H9 (cell line): ENCODE data around the gene AKT1S1. TPM values are rescaled to one million over a fixed set of nuclear protein-coding genes. Genes with fewer than 3 reads are reported as not detected.

Experiments used
- DNase-seq: peaks from one replicate; pipeline ENCODE4 v3.0.0-alpha.2; 2017
- H2AFZ ChIP-seq: one replicate; pipeline ENCODE4 v1.6.1; 2013; ENCODE audit warnings: mild to moderate bottlenecking, low read length, control low read depth, moderate library complexity
- H2AK5ac ChIP-seq: 2 replicates; pipeline ENCODE4 v1.6.1; 2013; ENCODE audit warnings: low read length, control low read depth, mixed read lengths; ENCODE audit not compliant: insufficient read length
- H2BK120ac ChIP-seq: one replicate; pipeline ENCODE4 v1.6.1; 2013; ENCODE audit warnings: low read depth, mild to moderate bottlenecking, low read length, control low read depth, inconsistent platforms; ENCODE audit not compliant: poor library complexity, severe bottlenecking
- H2BK12ac ChIP-seq: 2 replicates; pipeline ENCODE4 v1.6.1; 2013; ENCODE audit warnings: low read length, control low read depth, mixed read lengths, low read depth; ENCODE audit not compliant: insufficient read length
- H2BK15ac ChIP-seq: 2 replicates; pipeline ENCODE4 v1.6.1; 2013; ENCODE audit warnings: low read depth, low read length, control low read depth
- H2BK20ac ChIP-seq: one replicate; pipeline ENCODE4 v1.6.1; 2013; ENCODE audit warnings: low read depth, mild to moderate bottlenecking, low read length, control low read depth, inconsistent platforms; ENCODE audit not compliant: poor library complexity, severe bottlenecking
- H2BK5ac ChIP-seq: 2 replicates; pipeline ENCODE4 v1.6.1; 2013; ENCODE audit warnings: low read length, control low read depth, mixed read lengths; ENCODE audit not compliant: insufficient read length
- H3K14ac ChIP-seq: 2 replicates; pipeline ENCODE4 v1.6.1; 2013; ENCODE audit warnings: low read length, control low read depth; ENCODE audit not compliant: insufficient read depth
- H3K18ac ChIP-seq: 2 replicates; pipeline ENCODE4 v1.6.1; 2013; ENCODE audit warnings: low read depth, mild to moderate bottlenecking, mixed read lengths, low read length, control low read depth; ENCODE audit not compliant: insufficient read length
- H3K23ac ChIP-seq: 2 replicates; pipeline ENCODE4 v1.6.1; 2013; ENCODE audit warnings: low read length, control low read depth, mixed read lengths, low read depth; ENCODE audit not compliant: insufficient read length
- H3K23me2 ChIP-seq: 2 replicates; pipeline ENCODE4 v1.6.1; 2013; ENCODE audit warnings: low read depth, mild to moderate bottlenecking, mixed read lengths, low read length, control low read depth; ENCODE audit not compliant: insufficient read length, poor library complexity, severe bottlenecking
- H3K27ac ChIP-seq: 2 replicates; pipeline ENCODE4 v1.5.1; 2013; ENCODE audit warnings: low read length, control low read depth, mixed read lengths, low read depth; ENCODE audit not compliant: insufficient read length
- H3K27me3 ChIP-seq: 2 replicates; pipeline ENCODE4 v1.6.1; 2013; ENCODE audit warnings: low read length, control low read depth, inconsistent platforms; ENCODE audit not compliant: insufficient read depth
- H3K4ac ChIP-seq: 2 replicates; pipeline ENCODE4 v1.6.1; 2013; ENCODE audit warnings: low read depth, mild to moderate bottlenecking, control low read depth, inconsistent platforms, low read length, moderate library complexity
- H3K4me1 ChIP-seq: 2 replicates; pipeline ENCODE4 v1.6.1; 2013; ENCODE audit warnings: low read length, control low read depth, inconsistent platforms; ENCODE audit not compliant: insufficient read depth
- H3K4me2 ChIP-seq: 2 replicates; pipeline ENCODE4 v1.6.1; 2013; ENCODE audit warnings: low read length, control low read depth, mixed read lengths; ENCODE audit not compliant: insufficient read length, insufficient read depth
- H3K56ac ChIP-seq: 2 replicates; pipeline ENCODE4 v1.6.1; 2013; ENCODE audit warnings: low read depth, mild to moderate bottlenecking, mixed read lengths, low read length, control low read depth; ENCODE audit not compliant: insufficient read length
- H3K79me1 ChIP-seq: 2 replicates; pipeline ENCODE4 v1.6.1; 2013; ENCODE audit warnings: low read depth, mild to moderate bottlenecking, moderate library complexity, low read length, control low read depth, inconsistent platforms; ENCODE audit not compliant: insufficient read depth, poor library complexity, severe bottlenecking
- H3K79me2 ChIP-seq: 2 replicates; pipeline ENCODE4 v1.6.1; 2013; ENCODE audit warnings: low read length, control low read depth, inconsistent platforms; ENCODE audit not compliant: insufficient read depth
- H3K9ac ChIP-seq: 2 replicates; pipeline ENCODE4 v1.6.1; 2013; ENCODE audit warnings: low read length, control low read depth, mixed read lengths; ENCODE audit not compliant: insufficient read length; ENCODE audit errors: extremely low read depth
- H3K9me3 ChIP-seq: one replicate; pipeline ENCODE4 v1.6.1; 2013; ENCODE audit warnings: low read depth, low read length, inconsistent platforms; ENCODE audit not compliant: control insufficient read depth
- H3T11ph ChIP-seq: one replicate; pipeline ENCODE4 v1.6.1; 2013; ENCODE audit warnings: mild to moderate bottlenecking, low read length, control low read depth, inconsistent platforms
- H4K20me1 ChIP-seq: one replicate; pipeline ENCODE4 v1.6.1; 2013; ENCODE audit not compliant: control insufficient read depth, insufficient read length, insufficient read depth
- H4K5ac ChIP-seq: 2 replicates; pipeline ENCODE4 v1.6.1; 2013; ENCODE audit warnings: low read depth, mild to moderate bottlenecking, mixed read lengths, low read length, control low read depth; ENCODE audit not compliant: insufficient read length
- H4K8ac ChIP-seq: replicated peaks from 2 replicates; pipeline ENCODE4 v1.6.1; 2013; ENCODE audit warnings: low read length, control low read depth, mixed read lengths, low read depth; ENCODE audit not compliant: insufficient read length
- H4K91ac ChIP-seq: 2 replicates; pipeline ENCODE4 v1.6.1; 2013; ENCODE audit warnings: low read depth, mild to moderate bottlenecking, moderate library complexity, mixed read lengths, low read length, control low read depth; ENCODE audit not compliant: insufficient read length
- H3K27ac Mint-ChIP-seq, 3 experiments: 2 replicates in 2 of 3; 3 replicates in 1 of 3; pipeline ENCODE4 v1.8.0; 2020 to 2021; ENCODE audit warnings: mixed read lengths in 3 of 3, mild to moderate bottlenecking in 1 of 3, moderate library complexity in 1 of 3
- H3K27me3 Mint-ChIP-seq: 2 replicates; pipeline ENCODE4 v1.8.0; 2021; ENCODE audit warnings: low read depth, mild to moderate bottlenecking, moderate library complexity, mixed read lengths
- H3K36me3 Mint-ChIP-seq, 3 experiments: 2 replicates in 2 of 3; 3 replicates in 1 of 3; pipeline ENCODE4 v1.8.0; 2020 to 2021; ENCODE audit warnings: low read depth in 3 of 3, mixed read lengths in 3 of 3; ENCODE audit not compliant: insufficient read depth in 1 of 3
- H3K4me1 Mint-ChIP-seq, 2 experiments: 2 replicates each; pipeline ENCODE4 v1.8.0; 2020; ENCODE audit warnings: mixed read lengths in 2 of 2
- H3K4me3 Mint-ChIP-seq, 2 experiments: 2 replicates in 1 of 2; 3 replicates in 1 of 2; pipeline ENCODE4 v1.8.0; 2020 to 2021; ENCODE audit warnings: mild to moderate bottlenecking in 2 of 2, mixed read lengths in 2 of 2, moderate library complexity in 1 of 2
- H3K9me3 Mint-ChIP-seq, 2 experiments: 2 replicates in 1 of 2; 3 replicates in 1 of 2; pipeline ENCODE4 v1.8.0; 2020; ENCODE audit warnings: mild to moderate bottlenecking in 2 of 2, mixed read lengths in 2 of 2, moderate library complexity in 1 of 2
- WGBS: extraction: QIAGEN DNeasy Blood & Tissue Kit; methylation state at CpG from one replicate; pipeline ENCODE4 v1.1.7; 2013; ENCODE audit warnings: missing lambda C conversion rate, low lambda C conversion rate, mixed read lengths; ENCODE audit not compliant: insufficient read length; ENCODE audit errors: extremely low coverage; 5-methylcytosine and 5-hydroxymethylcytosine counted together
- total RNA-seq: library from RNA; stranded (reverse); gene quantifications from 2 replicates; pipeline ENCODE4 v1.2.1, GENCODE V29; 2021
- TF ChIP-seq, protein P1 (sequence below): fragments of 200-600 bp; sonication (generic); conservative IDR thresholded peaks from 3 replicates; pipeline ENCODE4 v1.8.0; 2021; ENCODE audit warnings: antibody characterized with exemption, mild to moderate bottlenecking

AKT1S1 gene
- total RNA-seq, 1 experiment from 2014 or later = 43.5 TPM

DNA sequence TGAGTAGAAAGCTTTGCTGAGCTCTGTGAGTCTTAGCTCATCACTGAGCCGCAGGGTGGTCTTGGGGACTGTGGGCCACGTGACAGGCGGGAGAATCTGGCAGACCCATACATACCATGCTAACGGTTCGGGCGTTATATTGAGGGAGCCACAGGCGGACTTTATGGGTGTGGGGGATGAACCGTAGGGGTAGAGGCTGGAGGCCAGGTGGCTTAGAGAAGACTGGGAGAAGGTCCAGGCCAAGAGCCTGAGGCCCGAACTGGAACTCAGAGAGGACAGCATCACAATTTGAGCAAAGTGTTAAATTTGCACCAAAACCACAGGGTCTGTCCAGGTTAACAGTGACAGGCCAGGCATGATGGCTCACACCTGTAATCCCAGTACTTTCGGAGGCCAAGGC is 36.6 kb upstream of the AKT1S1 start:
- no CpG with 5 or more reads among the region's 10 CpGs for WGBS

More for the DNA sequence above, 36.6 kb upstream of the AKT1S1 start:
- DNase-seq = no peak
- Mint-ChIP-seq H3K27me3 (no peaks in the 10 kb centered on the region), H3K36me3 (peaks cover 58 to 85% (median 84%) of the 10 kb centered on the region in 3 experiments), H3K27ac (peak overlapping the region in 2 of 3 experiments; percentile 39 to 65; a peak in 3 of 7 replicates), H3K9me3 (peaks cover 0 to 3% of the 10 kb centered on the region in 2 experiments; a peak in 1 of 5 replicates), H3K4me1 (peaks cover 8 to 18% of the 10 kb centered on the region in 2 experiments), H3K4me3 (no peak overlapping the region)
- Histone ChIP-seq H3K4me2 (no peak overlapping the region), H3K18ac (no peak overlapping the region), H4K8ac (no peak overlapping the region), H2AK5ac (no peak overlapping the region), H3K9me3 (no peaks in the 10 kb centered on the region), H2BK12ac (no peak overlapping the region), H4K5ac (no peak overlapping the region), H4K91ac (no peak overlapping the region), H3K14ac (no peak overlapping the region), H3K79me1 (peaks cover 6% of the 10 kb centered on the region), H2BK120ac (no peak overlapping the region), H3K27me3 (no peaks in the 10 kb centered on the region), H3K23me2 (no peaks in the 10 kb centered on the region), H3K4ac (no peak overlapping the region), H2BK20ac (no peak overlapping the region), H3K79me2 (peaks cover 4% of the 10 kb centered on the region; the same call in 1 of the 2 replicates), H2AFZ (no peak overlapping the region), H3K27ac (no peak overlapping the region), H3K56ac (no peak overlapping the region), H2BK15ac (no peak overlapping the region), H3T11ph (no peak overlapping the region), H2BK5ac (no peak overlapping the region), H4K20me1 (peaks cover 2% of the 10 kb centered on the region), H3K9ac (no peak overlapping the region), H3K4me1 (no peaks in the 10 kb centered on the region), H3K23ac (no peak overlapping the region)
- TF ChIP-seq, protein P1, sequence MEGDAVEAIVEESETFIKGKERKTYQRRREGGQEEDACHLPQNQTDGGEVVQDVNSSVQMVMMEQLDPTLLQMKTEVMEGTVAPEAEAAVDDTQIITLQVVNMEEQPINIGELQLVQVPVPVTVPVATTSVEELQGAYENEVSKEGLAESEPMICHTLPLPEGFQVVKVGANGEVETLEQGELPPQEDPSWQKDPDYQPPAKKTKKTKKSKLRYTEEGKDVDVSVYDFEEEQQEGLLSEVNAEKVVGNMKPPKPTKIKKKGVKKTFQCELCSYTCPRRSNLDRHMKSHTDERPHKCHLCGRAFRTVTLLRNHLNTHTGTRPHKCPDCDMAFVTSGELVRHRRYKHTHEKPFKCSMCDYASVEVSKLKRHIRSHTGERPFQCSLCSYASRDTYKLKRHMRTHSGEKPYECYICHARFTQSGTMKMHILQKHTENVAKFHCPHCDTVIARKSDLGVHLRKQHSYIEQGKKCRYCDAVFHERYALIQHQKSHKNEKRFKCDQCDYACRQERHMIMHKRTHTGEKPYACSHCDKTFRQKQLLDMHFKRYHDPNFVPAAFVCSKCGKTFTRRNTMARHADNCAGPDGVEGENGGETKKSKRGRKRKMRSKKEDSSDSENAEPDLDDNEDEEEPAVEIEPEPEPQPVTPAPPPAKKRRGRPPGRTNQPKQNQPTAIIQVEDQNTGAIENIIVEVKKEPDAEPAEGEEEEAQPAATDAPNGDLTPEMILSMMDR = no peak
